ENCODE results near the gene APOBEC4.

DNA sequence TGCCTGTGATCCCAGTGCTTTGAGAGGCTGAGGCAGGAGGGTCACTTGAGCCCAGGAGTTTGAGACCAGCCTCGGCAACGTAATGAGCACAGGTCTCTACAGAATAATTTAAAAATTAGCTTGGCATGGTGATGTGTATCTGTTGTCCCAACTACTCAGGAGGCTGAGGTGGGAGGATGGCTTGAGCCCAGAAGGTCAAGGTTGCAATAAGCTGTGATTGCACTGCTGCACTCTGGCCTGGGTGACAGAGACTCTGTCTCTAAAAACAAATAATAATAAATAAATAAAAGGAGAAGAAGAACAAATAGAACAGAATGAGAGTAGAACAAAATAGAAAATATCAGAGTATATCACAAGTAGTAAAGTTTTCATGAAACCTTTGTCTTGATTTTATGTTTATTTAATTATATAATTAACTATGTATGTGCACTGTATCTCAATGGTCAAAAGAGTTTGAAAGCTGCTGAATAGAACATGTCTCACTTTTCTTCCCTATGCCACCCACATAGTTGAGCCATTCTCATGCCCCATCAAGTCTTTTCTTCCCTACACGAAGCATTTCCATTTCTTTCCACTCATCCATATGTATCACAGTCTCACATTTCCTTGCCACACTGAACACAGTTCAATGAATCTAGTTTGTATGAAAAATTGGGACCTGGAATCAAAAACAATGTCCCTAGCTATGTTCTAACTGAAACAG, 22.9 kb upstream of the APOBEC4 start:
- TF ChIP-seq POLR2A (IDR thresholded peaks at IDR 0.05) (no peak), EP300 (IDR thresholded peaks at IDR 0.05) (no peak), POLR2AphosphoS5 (IDR thresholded peaks at IDR 0.05) (no peak)
- TF ChIP-seq, protein P1, sequence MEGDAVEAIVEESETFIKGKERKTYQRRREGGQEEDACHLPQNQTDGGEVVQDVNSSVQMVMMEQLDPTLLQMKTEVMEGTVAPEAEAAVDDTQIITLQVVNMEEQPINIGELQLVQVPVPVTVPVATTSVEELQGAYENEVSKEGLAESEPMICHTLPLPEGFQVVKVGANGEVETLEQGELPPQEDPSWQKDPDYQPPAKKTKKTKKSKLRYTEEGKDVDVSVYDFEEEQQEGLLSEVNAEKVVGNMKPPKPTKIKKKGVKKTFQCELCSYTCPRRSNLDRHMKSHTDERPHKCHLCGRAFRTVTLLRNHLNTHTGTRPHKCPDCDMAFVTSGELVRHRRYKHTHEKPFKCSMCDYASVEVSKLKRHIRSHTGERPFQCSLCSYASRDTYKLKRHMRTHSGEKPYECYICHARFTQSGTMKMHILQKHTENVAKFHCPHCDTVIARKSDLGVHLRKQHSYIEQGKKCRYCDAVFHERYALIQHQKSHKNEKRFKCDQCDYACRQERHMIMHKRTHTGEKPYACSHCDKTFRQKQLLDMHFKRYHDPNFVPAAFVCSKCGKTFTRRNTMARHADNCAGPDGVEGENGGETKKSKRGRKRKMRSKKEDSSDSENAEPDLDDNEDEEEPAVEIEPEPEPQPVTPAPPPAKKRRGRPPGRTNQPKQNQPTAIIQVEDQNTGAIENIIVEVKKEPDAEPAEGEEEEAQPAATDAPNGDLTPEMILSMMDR (IDR thresholded peaks at IDR 0.05) = no peak

Measured in gastroesophageal sphincter (tissue), 3 donors.